Activated T-cell treated with anti-CD3 and anti-CD28 coated beads for 24 hours (primary cell): ENCODE measurements around the gene AFMID.
A peak's percentile ranks its signal among the peaks of the same experiment; 100 is the strongest.
"Not testable (repeated sequence)": the region's sequence is repeated elsewhere in the genome, so short reads cannot be mapped to it uniquely, and the experiment has no call there.

Experiments used
- DNase-seq: peaks from one replicate; pipeline ENCODE4 v3.0.0-alpha.2; 2020; ENCODE audit warnings: low read depth

AFMID gene

GRCh38 chr17:78238823-78239488 is 51.8 kb downstream of the AFMID start:
- DNase-seq, result no peak

GRCh38 chr17:78239489-78239931 is 52.3 kb downstream of the AFMID start:
- no peak for DNase-seq

- no peak for DNase-seq
These were observed 53.0 kb downstream of the AFMID start for GRCh38 chr17:78240012-78240655.

- no peak for DNase-seq
These were observed 53.7 kb downstream of the AFMID start for GRCh38 chr17:78240839-78241238.

- no peak for DNase-seq
These were observed 54.3 kb downstream of the AFMID start for GRCh38 chr17:78241277-78242023.

GRCh38 chr17:78242024-78242742 is 55.0 kb downstream of the AFMID start:
- DNase-seq, result no peak

- DNase-seq, result no peak
These were observed 60.1 kb downstream of the AFMID start for GRCh38 chr17:78247304-78247703.

GRCh38 chr17:78248051-78248914 is 61.1 kb downstream of the AFMID start:
- no peak for DNase-seq

GRCh38 chr17:78249074-78249817 is 62.1 kb downstream of the AFMID start:
- no peak for DNase-seq

GRCh38 chr17:78249818-78250806 is 63.0 kb downstream of the AFMID start:
- no peak for DNase-seq

- DNase-seq, result peak; percentile 82
These were observed 64.0 kb downstream of the AFMID start for GRCh38 chr17:78250891-78251772.

GRCh38 chr17:78251773-78252103 is 64.6 kb downstream of the AFMID start:
- no peak for DNase-seq

GRCh38 chr17:78252111-78252634 is 65.0 kb downstream of the AFMID start:
- DNase-seq, result no peak

- no peak for DNase-seq
These were observed 65.8 kb downstream of the AFMID start for GRCh38 chr17:78252701-78253635.

GRCh38 chr17:78253636-78253945 is 66.4 kb downstream of the AFMID start:
- DNase-seq, result not testable (repeated sequence)

GRCh38 chr17:78253946-78254672 is 66.9 kb downstream of the AFMID start:
- peak; percentile 78 for DNase-seq
